GM12878 (cell line): ENCODE results near the gene LIMK1. TPM values are rescaled to one million over a fixed set of nuclear protein-coding genes. Genes with fewer than 3 reads are reported as not detected.

Source experiments
- ASH2L ChIP-seq: fragments of 300-600, 200-600 bp; sonication (generic); IDR thresholded peaks from 2 replicates; pipeline ENCODE4 v1.6.1; 2017; ENCODE audit warnings: low read depth, mild to moderate bottlenecking, borderline replicate concordance
- ATF2 ChIP-seq: IDR thresholded peaks from 2 replicates; pipeline ENCODE4 v1.6.1; 2012; ENCODE audit warnings: low read length, inconsistent platforms
- E2F4 ChIP-seq: IDR thresholded peaks from 2 replicates; pipeline ENCODE4 v1.6.1; 2012; ENCODE audit warnings: low read depth, low read length, improper control_type of control experiment
- MYC ChIP-seq: IDR thresholded peaks from 2 replicates; pipeline ENCODE4 v1.6.1; 2011; ENCODE audit warnings: mild to moderate bottlenecking, low read length, moderate library complexity, inconsistent platforms; ENCODE audit not compliant: insufficient read depth, insufficient replicate concordance, insufficient read length, severe bottlenecking
- NFXL1 ChIP-seq: fragments of 450-650 bp; IDR thresholded peaks from 2 replicates; pipeline ENCODE4 v1.6.1; 2017; ENCODE audit warnings: antibody characterized with exemption, mild to moderate bottlenecking, borderline replicate concordance
- NR2F1 ChIP-seq: fragments of 450-650 bp; conservative IDR thresholded peaks from 2 replicates; pipeline ENCODE4 v1.6.1; 2017; ENCODE audit warnings: mild to moderate bottlenecking
- SMC3 ChIP-seq: IDR thresholded peaks from 2 replicates; pipeline ENCODE4 v1.6.1; 2011; ENCODE audit warnings: low read length, improper control_type of control experiment, borderline replicate concordance
- TCF12 ChIP-seq: IDR thresholded peaks from 2 replicates; pipeline ENCODE4 v1.6.1; 2011; ENCODE audit warnings: low read depth, mild to moderate bottlenecking, low read length
- ZBTB4 ChIP-seq: fragments of 450-650 bp; formaldehyde crosslinking; IDR thresholded peaks from 2 replicates; pipeline ENCODE4 v1.4.0; 2022; ENCODE audit warnings: mild to moderate bottlenecking, moderate library complexity
- ZBTB40 ChIP-seq: fragments of 450-650 bp; IDR thresholded peaks from 2 replicates; pipeline ENCODE4 v1.6.1; 2016; ENCODE audit warnings: mild to moderate bottlenecking, moderate library complexity, borderline replicate concordance
- polyA plus RNA-seq, 11 experiments: library from polyadenylated mRNA; depleted of rRNA in 4 of 11; unstranded in 6 of 11; stranded (reverse) in 5 of 11; fragments of >200 nt; fragmentation: Nextera tagmentation in 4 of 11; fragmentation: Illumina TruSeq in 1 of 11; extraction: Ambion mirVana in 4 of 11; extraction: Trizol in 1 of 11; gene quantifications; 1 replicate in 1 of 11; 2 replicates in 10 of 11; pipeline versions ENCODE4 v1.2.1 to v1.2.3, GENCODE V29; 2011 to 2016; ENCODE audit warnings: inconsistent platforms in 2 of 11, missing spikeins in 2 of 11, low read depth in 1 of 11
- total RNA-seq, 4 experiments: library from RNA; depleted of rRNA in 3 of 4; stranded (reverse); fragments of >200 nt in 3 of 4; fragmentation: Illumina TruSeq in 1 of 4; extraction: Trizol in 1 of 4; gene quantifications; 2 replicates each; pipeline versions ENCODE4 v1.2.1 to v1.2.3, GENCODE V29; 2013 to 2021

Gene LIMK1
- total and polyA plus RNA-seq, 10 of the 15 experiments (the other 5 are each of a cell fraction or from before 2014, with no cell fraction given) = 0.71 to 59.4 (median 28.8) TPM

GRCh38 chr7:74058486-74058885 is 25.1 kb upstream of the LIMK1 start (continued):
- TF ChIP-seq ATF2 (no peak), NFXL1 (no peak), E2F4 (no peak), ZBTB40 (no peak), MYC (no peak), SMC3 (no peak), NR2F1 (no peak), TCF12 (no peak), ZBTB4 (CRISPR knock-in tag) (no peak), ASH2L (no peak)
